Neural cell (in vitro differentiated cells): ENCODE measurements around the gene DSPP.

ENCODE experiments used
- CTCF ChIP-seq: fragments of 450-650 bp; IDR thresholded peaks from 2 replicates; pipeline ENCODE4 v1.5.1; 2014; ENCODE audit warnings: antibody characterized with exemption, mild to moderate bottlenecking, moderate library complexity; ENCODE audit not compliant: poor library complexity, severe bottlenecking
- EP300 ChIP-seq: fragments of 450-650 bp; conservative IDR thresholded peaks from 2 replicates; pipeline ENCODE4 v1.6.1; 2014; ENCODE audit warnings: antibody characterized with exemption, mild to moderate bottlenecking, moderate library complexity; ENCODE audit not compliant: poor library complexity, severe bottlenecking
- POLR2AphosphoS5 ChIP-seq: IDR thresholded peaks from 2 replicates; pipeline ENCODE4 v1.6.1; 2012
- RAD21 ChIP-seq: fragments of 450-650 bp; conservative IDR thresholded peaks from 2 replicates; pipeline ENCODE4 v1.6.1; 2014; ENCODE audit warnings: antibody characterized with exemption, mild to moderate bottlenecking, moderate library complexity
- TAF1 ChIP-seq: IDR thresholded peaks from 2 replicates; pipeline ENCODE4 v1.6.1; 2012; ENCODE audit warnings: low read depth

DNA sequence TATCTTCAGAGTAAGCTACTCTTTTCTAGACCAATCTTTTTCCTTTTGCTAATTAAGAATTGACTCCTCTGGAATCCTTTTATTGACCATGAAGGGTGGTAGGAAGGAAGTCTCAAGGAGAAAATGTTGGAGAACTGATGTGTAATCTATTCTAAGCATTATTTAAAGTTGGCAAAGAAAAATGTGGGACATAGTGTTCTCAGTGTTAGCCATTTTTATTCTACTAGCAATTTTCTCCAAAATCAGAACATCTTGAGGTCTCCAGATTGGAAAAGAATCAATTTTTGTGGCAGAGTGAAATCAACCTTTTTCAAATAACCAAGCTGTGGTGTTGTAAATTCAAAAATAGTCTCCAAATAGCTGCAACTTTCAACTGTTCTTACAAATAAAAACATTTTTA, 23.3 kb downstream of the DSPP start:
- no peak for TF ChIP-seq TAF1
- TF ChIP-seq POLR2AphosphoS5: no peak
- no peak for TF ChIP-seq EP300
- TF ChIP-seq CTCF: no peak
- no peak for TF ChIP-seq RAD21
